ENCODE data around the gene TPRN.

Gene TPRN

GRCh38 chr9:137171149-137171900 is 29.2 kb downstream of the TPRN start:
- DNase-seq (ENCODE audit: low spot score): no peak

- DNase-seq (ENCODE audit: low spot score): no peak
Observed at GRCh38 chr9:137170486-137171148, 29.9 kb downstream of the TPRN start.

GRCh38 chr9:137169896-137170358 is 30.6 kb downstream of the TPRN start, which contains the start of gene LRRC26:
TSS of gene LRRC26 (minus strand) at chr9:137170051. CDS start at chr9:137169943, 108 bp downstream.
- DNase-seq (ENCODE audit: low spot score): no peak

- no peak for DNase-seq (ENCODE audit: low spot score)
Observed at GRCh38 chr9:137168904-137169856, 31.4 kb downstream of the TPRN start.

- DNase-seq (ENCODE audit: low spot score): no peak
Observed at GRCh38 chr9:137168573-137168903, 32.0 kb downstream of the TPRN start.

GRCh38 chr9:137167747-137168572 is 32.6 kb downstream of the TPRN start:
- DNase-seq (ENCODE audit: low spot score): no peak

GRCh38 chr9:137167277-137167746 is 33.2 kb downstream of the TPRN start:
- DNase-seq (ENCODE audit: low spot score): no peak

GRCh38 chr9:137166380-137167229 is 33.9 kb downstream of the TPRN start:
- no peak for DNase-seq (ENCODE audit: low spot score)

- DNase-seq (ENCODE audit: low spot score): no peak
Observed at GRCh38 chr9:137165250-137165836, 35.2 kb downstream of the TPRN start.

GRCh38 chr9:137164370-137165249 is 35.9 kb downstream of the TPRN start:
- no peak for DNase-seq (ENCODE audit: low spot score)

GRCh38 chr9:137163805-137164204 is 36.7 kb downstream of the TPRN start:
- no peak for DNase-seq (ENCODE audit: low spot score)

GRCh38 chr9:137163365-137163715 is 37.2 kb downstream of the TPRN start:
- peak; percentile 59 for DNase-seq (ENCODE audit: low spot score)

GRCh38 chr9:137162505-137163364 is 37.8 kb downstream of the TPRN start:
- DNase-seq (ENCODE audit: low spot score): peak; percentile 56

GRCh38 chr9:137161558-137162486 is 38.7 kb downstream of the TPRN start:
- no peak for DNase-seq (ENCODE audit: low spot score)

- DNase-seq (ENCODE audit: low spot score): no peak
Observed at GRCh38 chr9:137160716-137161557, 39.6 kb downstream of the TPRN start.

- DNase-seq (ENCODE audit: low spot score): no peak
Observed at GRCh38 chr9:137160054-137160425, 40.5 kb downstream of the TPRN start.
